HG02798 (cell line): ENCODE measurements around the gene PIK3R2.

ENCODE experiments used
- ATAC-seq: cut with Tn5 transposase; IDR thresholded peaks from one replicate; pipeline ENCODE4 v1.9.1; 2021; ENCODE audit warnings: mild to moderate bottlenecking; ENCODE audit not compliant: unreplicated experiment, poor library complexity

The PIK3R2 gene

DNA sequence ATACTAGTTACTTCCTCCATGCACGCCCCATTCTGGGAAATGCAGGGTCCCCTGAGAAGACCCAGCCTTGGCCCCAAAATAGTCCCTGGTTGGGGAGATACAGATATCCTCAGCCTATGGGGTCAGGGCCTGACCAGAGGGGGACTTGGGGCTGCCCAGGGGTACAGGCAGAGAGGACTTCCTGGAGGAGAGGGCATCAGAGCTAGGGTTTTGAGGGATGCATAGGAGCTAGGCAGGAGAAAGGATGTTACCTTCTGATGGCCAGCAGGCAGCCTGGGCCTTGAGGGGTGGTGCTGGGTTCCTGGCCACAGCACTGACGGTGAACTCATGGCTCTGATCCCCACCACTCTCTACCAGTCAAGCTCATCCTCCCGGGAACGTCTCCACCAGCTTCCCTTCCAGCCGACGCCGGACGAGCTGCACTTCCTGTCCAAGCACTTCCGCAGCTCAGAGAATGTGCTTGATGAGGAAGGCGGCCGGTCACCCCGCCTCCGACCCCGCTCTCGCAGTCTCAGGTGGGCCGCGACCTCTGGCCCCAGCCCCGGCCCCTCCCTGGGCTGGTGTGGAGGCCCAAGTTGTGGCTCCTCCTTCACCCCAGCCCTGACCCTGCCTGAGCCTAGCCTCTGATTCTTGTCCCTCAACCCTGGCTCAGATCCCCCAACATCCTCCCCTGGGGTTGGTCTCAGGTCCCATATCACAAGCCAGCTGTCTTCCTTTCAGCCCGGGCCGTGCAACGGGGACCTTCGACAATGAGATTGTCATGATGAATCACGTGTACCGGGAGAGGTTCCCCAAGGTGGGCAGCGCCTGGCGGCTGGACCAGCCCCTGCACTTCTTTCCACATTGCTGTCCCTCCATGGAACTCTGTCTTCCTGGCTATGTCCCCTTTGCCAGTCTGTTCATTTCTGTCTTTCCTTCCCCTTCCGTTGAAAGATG is 29.8 kb upstream of the PIK3R2 start:
- ATAC-seq = no peak

DNA sequence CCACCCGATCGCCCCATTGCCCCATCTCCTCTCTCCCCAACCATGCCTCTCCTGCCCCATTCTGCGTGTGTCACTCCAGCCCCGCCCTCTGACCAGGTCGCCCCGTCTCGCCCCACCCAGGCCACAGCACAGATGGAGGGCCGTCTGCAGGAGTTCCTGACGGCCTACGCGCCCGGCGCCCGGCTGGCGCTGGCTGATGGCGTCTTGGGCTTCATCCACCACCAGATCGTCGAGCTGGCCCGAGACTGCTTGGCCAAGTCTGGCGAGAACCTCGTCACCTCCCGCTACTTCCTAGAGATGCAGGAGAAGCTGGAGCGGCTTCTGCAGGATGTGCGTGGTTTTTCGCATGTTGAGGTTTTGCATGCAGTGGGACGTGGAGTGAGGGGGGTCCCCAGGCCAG is 29.1 kb upstream of the PIK3R2 start:
- ATAC-seq = no peak

DNA sequence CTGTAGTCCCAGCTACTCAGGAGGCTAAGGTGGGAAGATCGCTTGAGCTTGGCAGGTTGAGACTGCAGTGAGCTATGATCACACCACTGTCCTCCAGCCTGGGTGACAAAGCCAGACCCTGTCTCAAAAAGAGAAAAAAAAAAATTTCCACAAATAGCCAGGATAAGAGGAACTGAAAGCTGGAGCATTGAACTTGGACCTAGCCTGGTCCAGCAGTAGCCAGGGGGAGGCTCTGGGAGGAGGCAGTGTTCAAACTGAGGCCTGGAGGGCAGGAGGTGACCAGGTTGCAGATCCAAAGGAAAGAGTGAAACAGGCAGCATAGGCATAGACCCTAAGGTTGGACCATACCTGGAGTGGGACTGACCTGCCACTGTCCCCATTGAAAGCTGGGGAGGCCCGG is 26.9 kb upstream of the PIK3R2 start:
- no peak for ATAC-seq

DNA sequence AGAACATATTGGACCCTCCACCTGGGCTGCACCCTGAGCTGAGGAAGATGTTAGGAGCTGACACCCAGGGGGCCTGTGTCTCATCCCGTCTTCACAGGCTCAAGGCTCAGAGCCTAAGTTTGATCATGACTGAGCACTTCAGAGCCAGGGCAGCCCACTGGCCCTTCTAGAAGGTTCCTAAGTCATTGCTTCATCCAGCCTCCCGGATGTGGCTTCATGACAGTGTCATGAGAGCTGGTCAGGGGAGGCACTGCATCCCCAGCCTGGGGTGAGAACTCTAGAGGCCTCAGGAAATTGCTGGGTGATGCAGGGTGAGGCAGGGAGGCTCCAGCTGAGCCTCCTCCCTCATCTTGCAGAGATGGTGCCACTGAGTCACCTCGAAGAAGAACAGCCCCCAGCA is 24.9 kb upstream of the PIK3R2 start:
- no peak for ATAC-seq

DNA sequence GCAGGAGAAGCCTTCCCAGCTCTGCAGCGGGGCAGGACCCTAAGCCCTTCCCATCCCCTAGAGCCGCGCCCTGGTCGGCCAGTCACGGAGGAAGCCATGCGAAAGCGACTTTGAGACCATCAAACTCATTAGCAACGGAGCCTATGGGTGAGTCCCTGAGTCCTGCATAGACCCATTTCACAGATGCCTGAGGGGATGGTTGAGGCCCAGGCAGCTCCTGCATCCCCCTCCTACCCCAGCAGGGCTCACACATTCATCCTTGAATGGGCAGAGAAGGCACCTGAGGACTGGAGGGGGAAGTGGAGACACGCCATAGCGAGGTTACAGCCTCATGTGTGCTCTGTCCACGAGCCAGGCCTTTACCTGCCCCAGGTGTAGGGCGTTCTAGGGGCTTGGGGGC is 24.2 kb upstream of the PIK3R2 start:
- ATAC-seq = no peak

DNA sequence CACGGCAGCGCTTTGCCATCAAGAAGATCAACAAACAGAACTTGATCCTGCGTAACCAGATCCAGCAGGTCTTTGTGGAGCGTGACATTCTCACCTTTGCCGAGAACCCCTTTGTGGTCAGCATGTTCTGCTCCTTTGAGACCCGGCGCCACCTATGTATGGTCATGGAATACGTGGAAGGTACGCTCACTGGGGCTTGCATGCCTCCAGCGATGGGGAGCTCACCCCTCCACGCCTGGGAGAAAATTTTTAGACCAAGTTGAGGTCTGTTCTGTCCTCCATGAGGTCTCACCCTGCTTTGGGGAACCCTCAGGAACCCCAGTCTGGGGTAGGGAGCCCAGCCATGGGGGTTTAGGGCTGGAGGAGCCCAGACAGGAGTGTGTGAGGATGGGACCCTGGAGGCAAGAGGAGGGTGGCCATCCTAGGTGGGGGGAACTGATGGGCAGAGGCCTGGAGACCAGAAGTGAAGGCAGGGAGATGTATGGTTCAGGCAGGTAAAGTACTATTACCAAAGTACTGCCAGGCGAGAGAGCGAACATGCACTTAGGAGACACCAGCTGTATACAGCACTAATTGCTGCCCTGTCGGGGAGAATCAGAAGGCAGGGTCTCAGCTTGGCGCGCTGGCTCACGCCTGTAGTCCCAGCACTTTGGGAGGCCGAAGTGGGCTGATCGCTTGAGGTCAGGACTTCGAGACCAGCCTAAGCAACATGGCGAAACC is 22.3 kb upstream of the PIK3R2 start:
- no peak for ATAC-seq

DNA sequence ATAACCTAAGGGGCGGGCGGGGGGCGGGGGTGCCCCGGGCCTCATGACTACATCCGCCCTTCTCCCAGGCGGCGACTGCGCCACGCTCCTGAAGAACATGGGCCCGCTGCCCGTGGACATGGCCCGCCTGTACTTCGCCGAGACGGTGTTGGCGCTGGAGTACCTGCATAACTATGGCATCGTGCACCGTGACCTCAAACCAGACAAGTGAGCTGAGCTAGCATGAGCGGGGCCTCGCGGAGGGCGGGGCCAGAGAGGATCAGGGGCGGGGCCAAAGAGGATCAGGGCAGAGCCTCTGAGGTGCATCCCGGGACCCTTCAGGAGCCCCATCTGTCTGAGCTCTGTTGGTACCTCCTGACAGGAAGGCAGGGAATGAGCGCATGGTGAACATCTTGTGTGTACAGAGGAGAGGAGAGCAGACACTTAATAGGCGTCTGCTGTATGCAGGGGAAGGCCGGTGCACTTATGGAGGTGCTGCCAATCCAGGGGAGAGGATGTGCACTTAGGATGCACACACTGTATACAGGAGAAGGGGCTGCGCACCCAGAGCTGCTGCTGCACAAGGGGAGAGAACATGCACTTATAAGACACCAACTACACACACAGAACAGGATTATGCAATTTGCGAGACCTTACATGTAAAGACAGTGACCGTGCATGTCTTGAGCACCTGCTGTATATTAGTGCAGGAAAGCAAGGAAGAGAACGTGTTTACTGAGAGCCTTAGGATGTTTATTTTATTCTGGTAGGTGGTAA is 20.9 kb upstream of the PIK3R2 start:
- ATAC-seq = no peak

DNA sequence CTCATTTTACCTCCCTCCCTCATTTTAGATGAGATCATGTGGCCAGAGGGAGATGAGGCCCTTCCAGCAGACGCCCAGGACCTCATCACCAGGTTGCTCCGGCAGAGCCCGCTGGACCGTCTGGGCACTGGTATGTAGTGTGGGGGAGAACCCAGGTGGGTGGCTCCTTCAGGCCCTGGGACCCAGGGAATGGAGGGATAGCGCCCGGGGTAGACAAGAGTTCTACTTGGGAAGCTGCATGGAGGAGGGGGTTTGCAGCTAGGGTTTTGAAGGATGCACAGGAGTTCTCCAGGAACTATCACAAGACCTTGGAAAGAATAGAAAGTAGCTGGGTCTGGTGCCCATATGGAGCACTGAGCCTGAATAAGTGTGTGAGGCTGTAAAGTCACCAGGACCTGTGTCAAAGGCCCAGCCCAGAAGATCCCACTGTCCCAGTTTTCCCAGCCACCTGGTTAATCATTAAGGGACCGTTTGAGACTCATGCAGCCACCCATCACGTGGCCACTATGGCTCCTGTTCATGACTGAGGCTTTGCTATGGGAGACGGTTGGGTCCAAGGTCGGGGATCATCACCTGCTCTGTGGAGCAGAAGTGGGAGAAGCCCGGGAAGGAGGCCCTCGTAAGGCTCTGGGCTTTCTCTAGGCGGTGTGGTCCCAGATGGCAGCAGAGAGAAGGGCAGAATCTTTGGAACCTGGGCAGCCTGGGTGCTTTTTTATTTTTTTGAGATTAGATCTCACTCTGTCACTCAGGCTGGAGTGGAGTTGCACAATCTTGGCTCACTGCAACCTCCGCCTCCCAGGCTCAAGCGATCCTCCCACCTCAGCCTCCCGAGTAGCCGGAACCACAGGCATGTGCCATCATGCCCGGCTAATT is 17.0 kb upstream of the PIK3R2 start:
- ATAC-seq = no peak

DNA sequence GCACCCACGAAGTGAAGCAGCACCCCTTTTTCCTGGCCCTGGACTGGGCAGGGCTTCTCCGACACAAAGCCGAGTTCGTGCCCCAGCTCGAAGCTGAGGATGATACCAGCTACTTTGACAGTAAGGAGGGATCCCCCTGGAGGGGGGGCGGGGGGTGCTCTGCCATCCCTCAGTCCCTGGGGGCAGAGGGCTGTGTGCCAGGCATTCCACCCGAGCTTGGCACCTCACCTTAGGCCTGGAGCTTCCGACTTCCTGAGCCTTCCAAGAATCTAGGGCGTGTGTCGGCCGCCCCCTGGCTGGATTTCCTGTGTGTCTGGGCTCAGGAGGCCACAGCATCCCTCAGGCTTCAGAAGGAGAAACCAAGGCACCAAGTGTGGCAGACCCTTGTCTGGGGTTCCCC is 15.7 kb upstream of the PIK3R2 start:
- ATAC-seq = no peak

DNA sequence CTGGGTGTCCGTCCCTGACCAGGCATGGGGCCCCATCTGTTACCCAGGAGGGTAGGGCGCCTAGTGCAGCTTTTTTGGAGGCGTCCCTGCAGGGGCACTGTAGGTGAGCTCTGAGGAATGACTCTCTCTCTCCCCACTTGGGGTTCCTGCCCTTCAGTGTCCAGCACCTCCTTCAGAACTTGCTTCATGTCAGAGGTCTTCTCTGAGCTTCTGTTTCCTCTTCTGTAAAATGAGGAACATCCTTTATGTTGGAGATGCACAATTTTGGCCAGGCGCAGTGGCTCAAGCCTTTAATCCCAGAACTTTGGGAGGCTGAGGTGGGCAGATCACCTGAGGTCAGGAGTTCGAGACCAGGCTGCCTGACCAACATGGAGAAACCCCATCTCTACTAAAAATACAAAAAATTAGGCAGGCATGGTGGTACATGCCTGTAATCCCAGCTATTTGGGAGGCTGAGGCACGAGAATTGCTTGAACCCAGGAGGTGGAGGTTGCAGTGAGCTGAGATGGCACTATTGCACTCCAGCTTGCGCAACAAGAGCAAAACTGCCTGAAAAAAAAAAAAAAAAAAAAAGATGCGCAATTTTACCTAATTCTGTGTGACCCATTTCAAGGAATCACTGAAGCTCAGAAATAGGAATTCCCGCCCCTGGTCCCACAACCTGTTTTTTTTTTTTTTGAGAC is 15.2 kb upstream of the PIK3R2 start:
- no peak for ATAC-seq

DNA sequence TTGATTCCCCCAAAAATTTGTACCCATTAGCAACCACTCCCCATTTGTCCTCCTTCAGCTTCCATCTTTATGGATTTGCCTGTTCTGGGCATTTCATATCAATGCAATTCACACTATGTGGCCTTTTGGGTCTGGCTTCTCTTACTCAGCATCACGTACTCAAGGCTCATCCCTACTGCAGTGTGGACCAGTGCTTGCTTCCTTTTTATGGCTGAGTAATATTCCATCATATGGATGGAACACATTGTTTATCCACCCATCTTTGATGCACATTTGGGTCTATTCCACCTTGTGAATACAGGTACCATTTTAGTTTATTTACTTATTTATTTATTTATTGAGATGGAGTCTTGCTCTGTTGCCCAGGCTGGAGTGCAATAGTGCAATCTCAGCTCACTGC is 12.5 kb upstream of the PIK3R2 start:
- no peak for ATAC-seq

DNA sequence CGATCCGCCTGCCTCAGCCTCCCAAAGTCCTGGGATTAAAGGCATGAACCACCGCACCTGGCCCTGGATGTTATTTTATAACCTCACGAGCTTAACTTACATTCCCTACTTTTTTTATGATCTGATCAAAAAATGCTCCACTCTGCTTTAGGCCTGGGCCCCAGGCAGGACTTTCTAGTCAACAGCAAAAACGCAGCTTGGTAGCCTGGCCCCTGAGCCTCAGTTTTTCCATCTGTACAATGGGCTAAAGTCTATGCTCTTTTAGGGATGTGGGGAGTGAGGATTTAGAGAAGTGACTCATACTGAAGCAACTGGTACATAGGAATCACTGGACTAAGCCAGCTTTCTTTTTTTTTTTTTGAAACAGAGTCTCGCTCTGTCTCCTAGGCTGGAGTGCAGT is 11.9 kb upstream of the PIK3R2 start:
- ATAC-seq = no peak

DNA sequence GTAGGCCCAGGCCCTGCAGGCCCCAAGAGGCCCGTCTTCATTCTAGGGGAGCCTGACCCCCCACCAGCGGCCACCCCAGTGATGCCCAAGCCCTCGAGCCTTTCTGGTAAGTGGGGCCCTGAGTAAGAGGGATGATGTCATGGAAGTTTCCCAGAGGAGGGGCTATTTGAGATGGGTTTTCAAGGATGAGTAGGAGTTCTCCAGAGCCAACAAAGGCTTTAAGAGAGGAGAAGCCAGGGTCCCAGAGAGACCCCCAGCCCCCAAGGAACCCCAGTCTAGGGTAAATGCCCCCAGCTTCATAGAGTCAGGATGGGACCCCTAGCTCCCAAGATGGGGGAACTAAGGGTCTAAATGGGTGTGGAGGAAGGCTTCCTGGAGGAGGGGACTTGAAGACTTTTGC is 9.1 kb upstream of the PIK3R2 start:
- ATAC-seq = no peak

DNA sequence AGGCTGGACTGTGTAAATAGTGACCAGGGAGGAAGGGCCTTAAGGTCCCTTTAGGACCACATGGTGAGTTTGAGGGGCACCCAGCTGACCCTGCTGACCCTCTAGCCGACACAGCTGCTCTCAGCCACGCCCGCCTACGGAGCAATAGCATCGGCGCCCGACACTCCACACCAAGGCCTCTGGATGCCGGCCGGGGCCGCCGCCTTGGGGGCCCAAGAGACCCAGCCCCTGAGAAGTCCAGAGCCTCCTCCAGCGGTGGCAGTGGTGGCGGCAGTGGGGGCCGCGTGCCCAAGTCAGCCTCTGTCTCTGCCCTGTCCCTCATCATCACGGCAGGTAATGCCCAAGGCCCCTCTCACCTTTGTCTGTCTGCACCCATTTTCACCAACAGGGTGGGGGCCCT is 8.6 kb upstream of the PIK3R2 start:
- ATAC-seq = no peak

DNA sequence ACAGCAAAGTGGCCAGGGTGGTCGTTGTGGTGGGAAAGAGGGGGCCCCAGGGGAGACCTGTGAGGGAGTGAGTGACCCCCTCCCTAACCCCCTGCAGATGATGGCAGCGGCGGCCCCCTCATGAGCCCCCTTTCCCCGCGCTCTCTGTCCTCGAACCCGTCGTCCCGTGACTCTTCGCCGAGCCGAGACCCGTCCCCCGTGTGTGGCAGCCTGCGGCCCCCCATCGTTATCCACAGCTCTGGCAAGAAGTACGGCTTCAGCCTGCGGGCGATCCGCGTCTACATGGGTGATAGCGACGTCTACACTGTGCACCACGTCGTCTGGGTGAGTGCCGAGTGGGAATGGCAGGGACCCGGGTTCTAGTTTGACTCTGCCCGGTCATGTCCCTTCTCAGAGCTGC is 8.1 kb upstream of the PIK3R2 start:
- no peak for ATAC-seq

DNA sequence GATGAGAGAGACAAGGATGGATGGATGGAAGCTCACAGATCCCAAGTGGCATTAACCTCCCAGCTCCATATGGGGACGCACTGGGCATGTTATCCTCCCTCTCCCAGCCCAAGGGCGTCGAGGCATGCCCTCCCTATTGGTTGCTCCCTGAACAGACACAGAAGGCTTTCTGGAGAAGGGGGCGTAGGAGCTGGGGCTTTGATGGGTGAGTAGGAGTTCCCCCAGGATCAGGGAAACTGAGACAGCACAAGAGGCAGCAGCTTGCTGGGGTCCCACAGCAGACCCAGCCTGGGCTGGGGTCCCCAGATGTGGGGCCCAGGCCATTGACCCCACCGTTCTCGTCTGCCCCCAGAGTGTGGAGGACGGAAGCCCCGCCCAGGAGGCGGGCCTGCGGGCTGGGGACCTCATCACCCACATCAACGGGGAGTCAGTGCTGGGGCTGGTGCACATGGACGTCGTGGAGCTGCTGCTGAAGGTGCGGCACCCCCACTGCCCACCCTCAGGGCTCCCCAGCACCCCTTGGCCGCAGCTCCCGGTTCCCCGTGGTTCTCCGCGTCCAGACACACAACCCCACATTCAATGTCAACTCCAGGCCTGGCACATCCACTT is 7.5 kb upstream of the PIK3R2 start:
- ATAC-seq = no peak

DNA sequence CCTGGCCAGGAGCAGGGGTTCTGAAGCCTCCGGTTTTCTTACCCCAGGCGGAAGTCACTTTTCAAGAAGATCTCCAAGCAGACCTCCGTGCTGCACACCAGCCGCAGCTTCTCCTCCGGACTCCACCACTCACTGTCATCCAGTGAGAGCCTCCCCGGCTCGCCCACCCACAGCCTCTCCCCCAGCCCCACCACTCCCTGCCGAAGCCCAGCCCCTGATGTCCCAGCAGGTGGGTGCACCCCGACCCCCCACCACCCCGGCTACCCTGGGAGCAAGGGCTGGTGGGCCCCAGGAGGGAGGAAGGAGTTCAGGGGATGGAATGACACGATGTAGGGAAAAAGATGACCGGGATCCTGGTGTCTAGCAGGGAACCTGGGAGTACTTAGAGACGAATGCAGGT is 5.6 kb upstream of the PIK3R2 start:
- no peak for ATAC-seq

DNA sequence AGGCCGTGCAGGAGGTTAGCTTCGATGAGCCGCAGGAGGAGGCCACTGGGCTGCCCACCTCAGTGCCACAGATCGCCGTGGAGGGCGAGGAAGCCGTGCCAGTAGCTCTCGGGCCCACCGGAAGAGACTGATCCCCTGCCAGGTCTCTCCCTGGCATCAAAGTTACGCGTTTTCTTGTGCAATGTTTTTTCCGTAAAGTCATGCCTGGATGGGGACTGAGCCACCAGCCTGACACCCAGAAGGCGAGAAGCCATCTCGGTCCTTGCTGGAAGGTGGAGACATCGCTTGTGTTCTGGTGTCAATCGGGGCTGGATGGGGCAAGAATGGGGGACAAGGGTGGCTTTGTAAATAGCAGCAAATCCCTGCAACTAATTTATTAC is 3.4 kb upstream of the PIK3R2 start:
- ATAC-seq = no peak
